ENCODE data around the gene PBX4. TPM values are rescaled to one million over a fixed set of nuclear protein-coding genes. Genes with fewer than 3 reads are reported as not detected.

PBX4 gene
- total and polyA plus RNA-seq, 2 of the 8 experiments (the other 6 are each of a cell fraction or from before 2014, with no cell fraction given): 3.4 to 3.8 TPM

GRCh38 chr19:19597809-19598306 is 20.6 kb downstream of the PBX4 start:
- Histone ChIP-seq H4K8ac (ENCODE audit: extremely low read depth, insufficient read depth, low read length) (no peak overlapping the region), H2BK120ac (replicated peaks; ENCODE audit: low read depth, low read length) (no peak overlapping the region), H3K14ac (ENCODE audit: insufficient read length) (no peak overlapping the region), H3K56ac (replicated peaks; ENCODE audit: insufficient read length, low read depth, low read length) (no peak overlapping the region), H2BK12ac (ENCODE audit: low read depth, low read length) (no peak overlapping the region), H2AK5ac (ENCODE audit: low read depth, low read length) (no peak overlapping the region), H4K20me1 (replicated peaks in 1 of 2; ENCODE audit: control insufficient read depth in 1 of 2, insufficient read depth in 2 of 2, low read length in 2 of 2) (no peaks in the 10 kb centered on the region), H3K27me3 (replicated peaks in 1 of 4; ENCODE audit: control insufficient read depth in 3 of 4, extremely low read depth in 1 of 4, insufficient read depth in 3 of 4, low read length in 3 of 4) (no peaks in the 10 kb centered on the region), H3K4me2 (ENCODE audit: insufficient read depth in 1 of 2, low read depth in 2 of 2, low read length in 2 of 2) (no peak overlapping the region), H3K18ac (ENCODE audit: extremely low read depth, low read length) (no peak overlapping the region), H3K79me1 (ENCODE audit: low read depth, low read length) (no peaks in the 10 kb centered on the region), H2BK5ac (ENCODE audit: low read depth, low read length) (no peak overlapping the region), H4K91ac (replicated peaks; ENCODE audit: insufficient read length, low read length) (no peak overlapping the region), H3K9ac (replicated peaks in 1 of 4; ENCODE audit: extremely low read depth in 1 of 4, low read depth in 3 of 4, low read length in 3 of 4) (no peak overlapping the region), H3K4ac (replicated peaks; ENCODE audit: insufficient read length, low read depth, low read length) (no peak overlapping the region), H3K23me2 (ENCODE audit: low read depth, low read length) (no peaks in the 10 kb centered on the region), H3K9me3 (ENCODE audit: insufficient read depth in 2 of 2, low read depth in 1 of 2, low read length in 1 of 2) (no peaks in the 10 kb centered on the region), H2BK20ac (ENCODE audit: low read length) (no peak overlapping the region), H2AFZ (ENCODE audit: low read length) (no peak overlapping the region), H3K4me1 (replicated peaks in 1 of 4; ENCODE audit: control insufficient read depth in 3 of 4, insufficient read depth in 4 of 4, low read length in 3 of 4) (peaks cover 0 to 9% (median 2%) of the 10 kb centered on the region in 4 experiments; a peak in 5 of 7 replicates), H2BK15ac (ENCODE audit: low read length) (no peak overlapping the region), H3K27ac (ENCODE audit: low read depth, low read length) (no peak overlapping the region), H4K5ac (ENCODE audit: insufficient read length, low read depth, low read length) (no peak overlapping the region), H3K4me3 (ENCODE audit: extremely low read depth in 1 of 4, insufficient read depth in 2 of 4, low read depth in 3 of 4, low read length in 4 of 4) (no peak overlapping the region), H3K79me2 (ENCODE audit: control insufficient read depth in 1 of 2, insufficient read depth in 2 of 2, low read length in 2 of 2) (no peaks in the 10 kb centered on the region), H3K23ac (ENCODE audit: insufficient read length) (no peak overlapping the region), H3K36me3 (ENCODE audit: control insufficient read depth in 2 of 4, insufficient read depth in 4 of 4, low read length in 3 of 4) (no peaks in the 10 kb centered on the region)
- DNase-seq (ENCODE audit: low read depth in 1 of 2, low spot score in 2 of 2) (no peak), FAIRE-seq (no peak)
- WGBS, 2 experiments (ENCODE audit: extremely low coverage in 1 of 2, insufficient coverage in 1 of 2, insufficient read length in 1 of 2, insufficient replicate concordance in 2 of 2, low coverage in 1 of 2, low lambda C conversion rate in 2 of 2, missing lambda C conversion rate in 1 of 2): 93% methylated on average over 8 of the region's 8 CpGs; no CpG with 5 or more reads in 1 of the 2 experiments
- ChIA-PET POLR2A (ENCODE audit: partially characterized antibody) (interaction anchor here (1.2 kb wide), 1 partner anchor 29 kb away, joined by 3 read pairs; no protein-coding TSS in a partner anchor), CTCF (ENCODE audit: partially characterized antibody) (interaction anchor here (0.9 kb wide), 1 partner anchor 16 kb away, joined by 3 read pairs; no protein-coding TSS in a partner anchor)
- TF ChIP-seq PHF8 (conservative IDR thresholded peaks at IDR 0.05; ENCODE audit: low read depth, low read length) (no peak), HDAC6 (IDR thresholded peaks at IDR 0.05; ENCODE audit: low read depth, low read length) (no peak), BCL11A (IDR thresholded peaks at IDR 0.05; ENCODE audit: low read depth in 2 of 2, low read length in 2 of 2) (no peak), NRF1 (IDR thresholded peaks at IDR 0.05; ENCODE audit: low read depth, low read length) (no peak), USF2 (IDR thresholded peaks at IDR 0.05; ENCODE audit: low read length) (no peak), POLR2A (IDR thresholded peaks at IDR 0.05; ENCODE audit: control extremely low read depth in 1 of 2, low read depth in 2 of 2, low read length in 2 of 2) (no peak), CBX5 (IDR thresholded peaks at IDR 0.05; ENCODE audit: low read depth, low read length) (no peak), GABPA (IDR thresholded peaks at IDR 0.05; ENCODE audit: borderline replicate concordance, insufficient read depth, low read length) (no peak), EGR1 (IDR thresholded peaks at IDR 0.05; ENCODE audit: borderline replicate concordance, low read depth, low read length) (no peak), KDM1A (IDR thresholded peaks at IDR 0.05; ENCODE audit: borderline replicate concordance, low read length) (no peak), TAF1 (IDR thresholded peaks at IDR 0.05; ENCODE audit: low read depth, low read length) (no peak), SAP30 (IDR thresholded peaks at IDR 0.05; ENCODE audit: insufficient read depth, insufficient replicate concordance, low read length) (no peak), SP1 (IDR thresholded peaks at IDR 0.05; ENCODE audit: low read depth, low read length) (no peak), KDM4A (IDR thresholded peaks at IDR 0.05; ENCODE audit: low read depth, low read length, severe bottlenecking) (no peak)
